Measurements from ENCODE around the gene IARS1.

GRCh38 chr9:92270511-92270910, 23.0 kb downstream of the IARS1 start:
- TF ChIP-seq USF2 (IDR thresholded peaks at IDR 0.05; ENCODE audit: low read length) (no peak), TAF1 (IDR thresholded peaks at IDR 0.05; ENCODE audit: low read depth, low read length) (no peak), CTCF (IDR thresholded peaks at IDR 0.05; ENCODE audit: control extremely low read depth in 1 of 3, insufficient read depth in 1 of 3, low read depth in 1 of 3, low read length in 3 of 3) (no peak), CEBPB (IDR thresholded peaks at IDR 0.05; ENCODE audit: low read depth, low read length) (no peak), TEAD4 (IDR thresholded peaks at IDR 0.05; ENCODE audit: low read depth, low read length) (no peak), JUN (IDR thresholded peaks at IDR 0.05; ENCODE audit: low read depth, low read length) (no peak), JUND (IDR thresholded peaks at IDR 0.05; ENCODE audit: low read length) (no peak), POLR2A (IDR thresholded peaks at IDR 0.05; ENCODE audit: control extremely low read depth in 1 of 2, low read depth in 2 of 2, low read length in 2 of 2) (no peak), RAD21 (IDR thresholded peaks at IDR 0.05 in 1 of 2, conservative IDR thresholded peaks at IDR 0.05 in 1 of 2; ENCODE audit: low read depth in 2 of 2, low read length in 2 of 2) (no peak), POLR2AphosphoS5 (IDR thresholded peaks at IDR 0.05; ENCODE audit: low read depth, low read length) (no peak), CREB1 (IDR thresholded peaks at IDR 0.05) (no peak), KDM1A (IDR thresholded peaks at IDR 0.05; ENCODE audit: borderline replicate concordance, low read length) (no peak)
